Activated naive CD4-positive, alpha-beta T cell treated with anti-CD3 and anti-CD28 coated beads, Interleukin-2, amount 50 U/mL, for 16 hours (primary cell): Measurements from ENCODE around the gene TOM1.

Experiments
- DNase-seq: peaks from one replicate; pipeline ENCODE4 v3.0.0-alpha.2; 2020

Gene TOM1

DNA sequence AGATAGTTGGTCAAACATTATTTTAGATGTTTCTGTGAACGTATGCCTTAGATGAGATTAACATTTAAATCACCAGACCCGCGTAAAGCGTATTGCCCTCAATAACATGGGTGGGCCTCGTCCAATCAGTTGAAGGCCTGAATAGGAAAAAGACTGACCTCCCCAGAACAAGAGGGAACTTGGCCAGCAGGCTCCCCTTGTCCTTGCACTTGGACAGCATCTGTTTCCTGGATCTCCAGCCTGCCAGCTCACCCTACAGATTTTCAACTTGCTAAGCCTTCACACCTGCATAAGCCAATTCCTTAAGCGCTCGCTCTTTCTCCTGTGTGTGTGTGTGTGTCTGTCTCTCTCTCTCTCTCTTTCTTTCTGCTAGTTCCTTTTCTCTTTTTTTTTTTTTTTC is 8.2 kb downstream of the TOM1 start:
- no peak for DNase-seq

DNA sequence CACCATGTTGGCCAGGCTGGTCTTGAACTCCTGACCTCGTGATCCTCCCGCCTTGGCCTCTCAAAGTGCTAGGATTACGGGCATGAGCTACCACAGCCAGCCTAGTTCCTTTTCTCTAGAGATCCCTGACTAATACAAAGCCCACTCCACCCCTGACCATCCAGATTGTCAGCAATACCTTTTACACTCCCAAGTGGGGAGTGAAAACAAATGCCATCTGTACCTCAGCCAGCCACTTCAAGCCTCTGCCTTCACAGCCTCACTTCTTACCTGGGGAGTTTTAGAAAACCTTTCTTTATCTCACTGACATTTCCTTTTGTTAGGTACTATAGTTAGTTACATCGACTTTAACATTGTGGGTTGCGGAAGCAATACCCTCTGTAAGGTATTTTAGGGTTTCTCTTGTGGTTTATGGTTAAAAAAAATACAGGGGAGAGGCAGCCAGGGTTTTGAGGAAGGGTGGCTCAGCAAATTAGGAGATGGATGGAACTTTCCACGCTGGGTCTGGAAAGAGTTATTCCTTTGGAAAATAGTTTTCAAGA is 8.9 kb downstream of the TOM1 start:
- no peak for DNase-seq

DNA sequence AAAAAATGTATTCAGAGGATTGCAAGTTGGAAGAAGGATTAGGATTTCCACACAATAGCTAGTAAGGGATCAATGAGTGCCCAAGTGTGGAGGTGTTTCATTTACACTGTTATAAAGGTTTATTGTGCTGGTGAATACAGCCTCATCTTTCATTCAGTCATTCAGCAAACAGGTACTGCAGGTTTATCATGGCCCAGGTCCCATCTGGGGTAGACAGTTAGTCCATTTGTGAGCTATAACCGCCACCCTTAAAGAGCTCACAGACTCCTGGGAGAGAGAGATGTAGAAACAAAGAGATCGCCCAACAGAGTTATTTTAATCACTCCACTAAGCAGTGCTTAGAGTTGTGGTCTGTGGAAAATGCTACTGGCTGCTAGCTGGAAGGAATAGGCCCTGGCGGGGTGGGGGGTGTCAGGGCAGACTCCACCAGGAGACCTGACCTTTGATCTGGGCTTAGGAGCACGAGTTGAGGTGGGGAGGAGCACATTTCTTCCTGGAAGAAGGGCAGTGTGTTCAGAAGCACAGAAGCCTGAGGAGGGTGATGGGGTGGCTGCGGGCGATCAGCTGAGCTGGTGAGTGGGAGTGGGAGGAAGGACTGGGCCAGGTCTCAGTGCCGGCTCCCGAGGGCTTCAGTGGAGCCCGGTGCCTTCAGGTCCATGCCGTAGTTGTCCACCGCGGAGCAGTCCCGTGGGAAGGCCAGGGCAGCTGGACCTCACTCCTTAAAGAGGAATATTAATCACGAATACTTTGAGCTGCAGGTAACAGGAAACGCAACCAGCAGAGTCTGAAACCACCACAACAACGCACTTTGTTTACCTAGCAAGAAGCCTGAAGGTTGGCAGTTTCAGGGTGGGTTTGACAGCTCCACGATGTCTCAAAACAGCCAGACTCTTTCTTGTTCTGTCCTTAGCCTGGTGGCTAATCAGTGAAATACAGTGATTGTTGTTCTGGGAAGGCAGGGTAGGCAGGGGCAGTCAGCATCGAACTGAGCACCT is 11.2 kb downstream of the TOM1 start:
- DNase-seq, result no peak

DNA sequence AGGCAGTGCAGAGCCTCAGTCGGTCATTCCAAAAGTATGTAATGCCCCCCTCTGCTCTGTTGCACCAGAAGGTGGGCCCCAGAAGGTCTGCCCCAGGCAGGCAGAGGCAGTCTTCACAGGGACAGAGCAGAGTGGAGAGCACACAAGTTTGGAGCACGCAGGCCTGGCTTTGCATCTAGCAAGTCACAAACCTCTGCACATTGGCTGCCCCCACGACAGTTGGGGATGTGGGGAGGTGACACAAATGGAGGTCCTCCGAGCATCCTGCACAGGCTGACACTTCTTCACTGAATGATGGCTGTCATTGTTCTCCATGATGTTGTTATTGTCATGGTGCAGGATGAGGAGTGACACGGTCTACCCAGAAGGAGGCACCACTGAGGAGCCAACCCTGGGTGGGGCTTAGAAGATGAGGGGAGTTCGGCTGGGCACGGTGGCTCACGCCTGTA is 11.9 kb downstream of the TOM1 start:
- DNase-seq, result no peak

DNA sequence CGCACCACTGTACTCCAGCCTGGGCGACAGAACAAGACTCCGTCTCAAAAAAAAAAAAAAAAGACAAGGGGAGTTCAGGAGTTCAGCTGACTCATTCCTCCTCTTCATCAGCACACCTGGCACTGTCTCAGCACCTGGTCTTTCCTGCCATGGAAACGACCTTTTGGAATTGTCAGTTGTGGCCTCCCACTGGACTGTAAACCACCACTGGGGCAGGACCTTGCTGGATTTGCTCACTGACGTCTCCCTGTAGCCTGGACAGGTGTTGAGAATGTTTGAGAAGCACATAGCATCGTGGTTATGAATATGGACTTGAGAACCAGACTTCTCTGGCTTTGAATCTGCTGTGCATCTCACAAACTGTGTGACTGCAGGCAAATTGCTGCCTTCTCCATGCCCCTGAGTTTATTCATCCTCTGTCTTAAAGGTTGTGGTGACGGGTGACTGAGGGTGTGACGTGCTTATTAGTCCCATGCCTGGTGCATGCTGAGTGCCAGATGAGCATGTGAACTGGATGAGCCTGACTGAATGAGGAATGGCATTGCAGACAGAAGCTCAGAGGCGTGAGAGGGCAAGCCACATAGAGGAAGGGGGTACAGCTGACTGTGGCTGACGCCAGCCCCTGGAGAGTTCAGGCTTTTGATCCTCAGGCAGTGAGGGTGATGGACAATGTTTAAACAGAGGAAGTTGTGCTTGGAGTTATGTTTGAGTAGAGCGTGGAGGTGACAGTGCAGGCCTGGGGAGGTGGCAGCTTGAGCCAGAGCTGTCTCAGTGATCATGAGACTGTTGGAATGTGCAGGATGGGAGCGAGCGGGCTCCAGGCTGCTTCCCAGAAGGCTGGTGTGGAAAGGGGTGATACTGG is 12.7 kb downstream of the TOM1 start:
- no peak for DNase-seq

DNA sequence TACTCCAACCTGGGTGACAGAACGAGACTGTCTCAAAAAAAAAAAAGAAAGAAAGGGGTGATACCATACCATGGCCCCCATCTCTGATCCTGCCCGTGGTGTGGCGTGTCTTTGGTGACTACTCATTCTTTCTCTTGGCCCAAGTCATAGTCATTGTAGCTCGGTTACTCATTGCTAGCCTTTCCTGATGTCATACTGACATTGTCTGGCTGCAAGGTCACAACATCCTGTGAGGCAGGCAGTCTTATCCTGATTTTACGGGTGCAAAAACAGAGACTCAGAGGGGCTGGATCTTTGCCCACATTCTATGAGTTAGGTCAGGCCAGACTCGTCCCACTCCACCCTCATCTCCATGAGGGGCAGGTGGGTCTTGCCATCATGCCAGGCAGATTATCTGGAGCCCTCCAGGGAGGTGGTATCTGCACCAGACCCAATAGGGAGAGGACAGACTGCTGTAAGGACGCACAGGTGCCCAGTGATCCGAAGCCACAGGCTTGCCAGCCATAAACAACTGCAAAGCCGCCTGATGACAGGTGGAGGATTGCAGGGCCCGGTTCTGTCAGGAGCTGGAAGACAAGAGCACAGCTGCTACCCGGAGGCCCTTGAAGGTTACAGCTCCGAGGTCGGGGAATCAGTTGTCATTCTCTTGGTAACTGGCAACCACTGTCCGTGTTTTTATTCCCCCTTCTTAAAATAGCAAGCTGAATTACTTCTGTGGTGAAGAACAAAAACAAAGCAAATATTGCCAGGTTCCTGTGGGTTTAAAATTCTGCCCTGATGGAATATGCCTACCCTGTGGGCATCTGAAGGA is 13.8 kb downstream of the TOM1 start:
- no peak for DNase-seq

DNA sequence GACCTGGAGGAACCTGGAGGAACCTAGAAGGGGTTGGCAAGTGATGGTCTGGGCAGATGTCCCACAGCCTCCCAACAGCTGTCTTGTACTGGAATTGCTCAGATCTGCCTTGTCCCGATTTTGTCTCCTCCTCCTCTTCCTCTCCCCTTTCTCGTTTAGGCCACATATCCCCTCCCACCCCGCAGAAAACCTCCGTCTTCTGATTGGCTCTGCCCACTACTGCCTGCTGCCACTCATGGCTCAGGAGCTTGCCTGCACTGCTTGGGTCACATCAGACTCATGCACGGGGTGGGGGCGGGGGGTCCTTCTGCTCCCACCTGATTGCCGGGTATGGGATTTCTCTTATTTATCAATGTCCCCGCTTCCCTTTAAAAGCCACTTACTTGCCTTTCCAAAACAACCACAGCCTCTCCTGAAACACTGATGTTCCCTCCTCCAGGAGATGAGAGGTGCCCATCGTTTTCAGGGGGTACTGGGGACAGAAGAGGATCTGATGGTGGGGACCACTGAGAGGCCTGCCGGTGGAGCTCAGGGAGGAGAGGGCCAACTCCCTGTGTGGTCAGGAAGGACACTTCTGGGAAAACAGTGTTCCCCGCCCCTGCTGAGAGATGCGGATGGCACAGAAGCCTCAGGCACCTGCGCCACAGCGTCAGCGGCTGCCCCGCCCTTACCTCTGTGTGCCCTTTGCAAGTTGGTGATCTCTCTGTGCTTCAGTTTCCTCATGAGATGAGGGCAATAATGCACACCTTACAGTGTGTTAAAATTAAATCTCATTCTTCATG is 14.7 kb downstream of the TOM1 start:
- no peak for DNase-seq

DNA sequence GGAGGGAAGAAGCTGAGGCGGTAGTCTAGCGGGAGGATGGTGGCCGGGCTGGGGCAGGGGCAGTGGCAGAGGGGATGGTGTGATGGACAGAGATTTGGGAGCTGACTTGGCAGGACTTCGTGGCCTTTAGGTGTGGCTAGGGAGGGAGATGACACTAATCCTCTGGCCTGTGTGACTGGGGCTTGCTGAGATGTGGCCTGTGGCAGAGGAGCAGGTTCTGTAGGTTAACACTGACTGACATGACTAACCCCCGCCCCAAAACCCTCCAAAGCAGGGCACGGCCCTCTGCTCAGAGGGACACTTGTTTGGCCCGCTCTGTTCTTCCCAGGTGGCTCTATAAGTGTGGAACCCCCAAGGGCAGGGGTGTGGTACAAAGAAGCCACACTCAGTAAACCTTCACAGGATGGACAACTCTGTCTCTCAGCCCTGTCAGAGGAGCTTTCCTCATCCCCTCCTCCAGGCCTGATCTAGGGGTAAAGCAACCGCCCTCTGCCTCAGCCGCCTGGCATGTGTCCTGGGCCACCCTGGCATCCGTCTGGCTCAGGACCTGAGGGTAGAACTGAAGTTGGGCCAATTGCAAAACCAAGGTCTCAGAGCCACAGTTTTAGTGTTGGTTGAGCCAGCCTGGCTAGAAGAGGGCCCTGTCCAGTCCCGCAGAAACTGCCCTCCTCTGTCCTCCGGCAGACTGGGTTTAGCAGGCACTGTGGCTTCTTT is 15.6 kb downstream of the TOM1 start:
- DNase-seq, result no peak

DNA sequence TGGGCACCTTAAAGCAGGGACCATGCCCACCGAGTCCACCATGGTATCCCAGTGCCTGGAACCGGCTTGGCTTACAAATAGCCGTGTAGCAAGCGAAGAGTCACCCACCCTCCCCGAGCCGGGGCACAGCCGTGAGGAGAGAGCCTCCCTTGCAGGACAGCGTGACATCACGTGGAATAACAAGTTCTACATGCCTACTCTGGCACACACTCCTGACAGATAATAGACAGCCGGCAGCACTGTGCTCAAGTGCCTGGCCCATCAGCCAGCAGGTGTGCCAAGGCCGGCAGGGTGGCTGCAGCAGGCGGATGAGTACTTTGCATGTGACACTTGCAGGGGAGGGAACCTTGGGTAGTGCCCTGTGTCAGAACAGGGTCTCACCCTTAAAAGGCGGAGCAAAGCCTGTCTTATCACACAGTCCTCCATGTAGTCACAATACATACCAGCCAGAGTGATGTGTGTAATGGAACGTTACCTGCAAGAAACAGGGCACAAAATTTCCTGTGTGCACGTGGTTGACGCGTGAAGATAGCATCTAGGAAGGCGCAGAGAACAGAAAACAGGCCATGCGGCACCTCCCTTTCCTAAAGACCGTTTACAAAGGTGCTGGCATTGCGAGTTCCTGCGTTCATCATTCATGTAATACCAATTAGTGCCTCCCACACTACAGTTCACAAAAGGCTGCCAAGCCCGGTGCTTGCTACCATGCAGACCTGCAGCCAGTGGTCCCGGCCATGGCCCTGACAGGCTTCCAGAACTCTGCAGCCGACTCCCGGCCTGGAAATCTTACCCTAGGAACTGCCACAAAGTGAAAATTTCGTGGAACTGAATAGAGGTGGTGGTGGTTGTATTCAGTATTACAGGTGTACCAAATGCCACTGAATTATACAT is 16.4 kb downstream of the TOM1 start:
- DNase-seq, result no peak

DNA sequence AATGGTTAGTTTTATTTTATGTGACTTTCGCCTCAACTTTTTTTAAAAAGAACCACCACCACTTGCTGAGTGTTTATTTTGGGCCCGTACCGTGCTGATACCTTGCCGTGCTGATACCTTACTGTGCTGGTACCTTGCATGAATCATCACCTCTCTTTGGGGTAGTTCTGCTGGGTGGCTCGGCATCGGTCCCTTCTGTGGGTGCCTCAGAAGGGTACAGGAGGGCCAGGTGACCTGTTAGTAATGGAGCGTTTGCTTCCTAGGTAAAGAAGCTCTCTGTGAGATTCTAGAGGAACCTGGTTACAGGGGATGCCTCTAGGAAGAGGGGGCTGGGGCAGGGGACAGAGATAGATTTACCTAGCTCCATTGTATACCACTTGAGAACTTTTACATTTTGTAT is 17.1 kb downstream of the TOM1 start:
- no peak for DNase-seq

DNA sequence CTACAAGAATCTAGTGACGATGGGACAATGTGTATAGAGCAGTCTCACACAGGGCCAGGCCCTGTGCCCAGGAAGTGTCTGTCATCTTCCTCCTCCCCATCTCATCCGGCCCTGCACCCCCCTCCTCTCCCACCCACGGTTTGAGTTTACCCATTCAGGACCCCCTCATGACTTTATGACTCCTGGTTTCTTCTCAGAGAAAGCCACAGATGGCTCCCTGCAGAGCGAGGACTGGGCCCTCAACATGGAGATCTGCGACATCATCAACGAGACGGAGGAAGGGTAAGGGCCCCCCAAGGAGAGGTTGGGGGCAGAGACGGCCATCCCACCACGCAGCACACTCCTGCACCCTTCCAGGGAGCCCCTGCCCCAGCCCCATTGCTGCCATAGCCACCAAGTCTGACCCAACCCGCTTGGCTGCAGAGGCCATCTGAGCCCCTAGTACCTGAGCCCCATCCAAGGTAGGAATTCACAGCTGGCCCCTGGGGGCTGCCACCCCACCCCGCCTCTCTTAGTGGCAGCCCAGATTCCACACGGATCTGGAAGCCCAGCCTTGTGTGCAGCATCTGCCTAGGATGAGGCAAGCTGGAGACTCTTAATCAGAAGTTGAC is 18.1 kb downstream of the TOM1 start:
- no peak for DNase-seq

DNA sequence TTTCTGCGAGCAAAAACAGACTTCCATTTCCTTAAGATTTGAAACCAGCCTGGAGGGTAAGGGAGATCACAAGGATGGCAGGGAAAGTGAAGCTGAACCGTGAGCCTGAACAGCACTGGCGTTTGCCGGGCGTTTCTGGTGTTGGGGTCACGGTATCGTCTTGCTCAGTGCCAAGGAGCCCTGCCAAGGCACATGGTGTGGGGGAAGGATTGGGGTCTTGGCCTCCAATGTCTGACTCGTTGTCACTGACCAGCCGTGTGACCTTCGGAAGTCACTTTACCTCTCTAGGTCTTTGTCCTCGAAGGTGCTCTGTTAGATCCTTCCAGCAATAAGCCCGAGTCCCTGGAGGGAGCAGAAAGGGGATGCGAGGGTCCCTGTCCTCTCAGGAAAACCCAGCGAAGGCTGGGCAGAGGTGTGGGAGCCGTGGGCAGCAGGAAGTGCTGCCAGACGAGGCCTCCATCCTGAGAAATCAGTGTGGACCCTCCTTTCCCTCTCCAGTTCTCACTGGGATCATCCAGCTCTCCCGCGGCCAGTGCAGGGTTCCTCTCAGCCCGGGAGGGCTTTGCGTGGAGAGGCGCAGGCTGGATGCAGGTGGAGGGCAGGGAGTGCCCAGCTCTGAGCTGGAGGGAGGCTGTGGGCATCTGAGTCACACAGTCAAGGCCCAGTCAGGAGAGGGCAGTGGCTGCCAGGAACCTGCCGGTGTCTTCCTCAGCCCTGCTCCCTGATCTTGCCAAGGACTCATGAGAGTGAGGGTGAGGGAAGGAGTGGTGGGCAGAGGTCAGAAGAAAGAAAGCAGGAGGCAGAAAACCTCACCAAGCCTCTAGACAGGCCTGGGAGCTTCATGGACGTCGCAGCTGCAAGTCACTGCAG is 18.9 kb downstream of the TOM1 start:
- DNase-seq, result peak; percentile 2

DNA sequence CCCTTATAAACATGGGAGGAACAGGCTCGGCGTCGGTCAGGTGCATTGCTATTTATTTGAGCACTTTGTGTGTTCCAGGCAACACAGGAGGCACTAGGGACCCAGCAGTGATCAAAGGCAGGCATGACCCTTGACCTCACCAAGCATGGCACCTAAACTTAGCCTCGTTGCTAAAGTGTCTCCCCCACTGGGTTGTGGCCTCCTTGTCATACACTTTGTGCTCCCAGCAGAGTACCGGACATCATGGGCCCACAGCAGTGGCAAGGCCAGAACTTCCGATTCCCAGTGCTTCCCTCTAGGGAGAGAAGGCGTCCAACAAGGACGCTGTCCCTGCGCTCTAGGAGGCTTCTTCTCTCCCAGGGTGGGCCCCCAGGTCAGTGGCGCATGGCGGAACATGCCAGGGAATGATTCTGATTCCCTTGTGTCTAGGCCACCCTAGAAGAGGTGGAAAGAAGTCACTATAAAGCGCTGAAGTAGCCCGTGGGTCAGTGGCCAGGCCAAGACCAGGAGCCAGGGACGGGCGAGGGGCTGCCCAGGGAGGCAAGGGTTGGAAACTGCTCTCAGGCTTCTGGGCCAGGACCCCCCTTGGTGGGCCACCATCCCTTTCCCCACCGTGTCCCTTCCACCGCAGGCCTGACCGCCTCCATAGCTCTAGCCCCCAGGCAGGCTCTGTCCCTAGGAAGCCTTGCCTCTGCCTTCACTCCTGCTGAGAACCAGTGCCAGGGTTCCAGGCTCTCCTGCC is 19.7 kb downstream of the TOM1 start:
- no peak for DNase-seq

DNA sequence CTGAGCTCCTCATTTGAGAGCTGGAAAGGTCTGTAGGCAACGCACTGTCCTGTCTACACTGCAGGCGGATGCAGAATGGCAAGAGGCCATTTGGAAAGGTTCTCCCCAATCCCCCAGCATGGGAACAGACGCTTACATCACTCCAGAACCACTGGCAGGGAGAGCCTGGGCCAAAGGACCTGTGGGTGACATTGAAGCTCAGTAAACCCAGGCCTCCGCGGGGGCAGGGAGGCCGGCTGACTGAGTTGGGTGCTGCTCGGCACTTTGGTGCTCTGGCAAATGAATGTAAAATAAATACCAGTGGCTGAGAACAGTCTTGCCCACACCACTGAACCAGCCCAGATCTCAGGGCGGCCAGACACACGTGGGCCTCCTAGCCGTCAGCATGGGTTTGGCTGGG is 22.4 kb downstream of the TOM1 start:
- DNase-seq, result no peak

DNA sequence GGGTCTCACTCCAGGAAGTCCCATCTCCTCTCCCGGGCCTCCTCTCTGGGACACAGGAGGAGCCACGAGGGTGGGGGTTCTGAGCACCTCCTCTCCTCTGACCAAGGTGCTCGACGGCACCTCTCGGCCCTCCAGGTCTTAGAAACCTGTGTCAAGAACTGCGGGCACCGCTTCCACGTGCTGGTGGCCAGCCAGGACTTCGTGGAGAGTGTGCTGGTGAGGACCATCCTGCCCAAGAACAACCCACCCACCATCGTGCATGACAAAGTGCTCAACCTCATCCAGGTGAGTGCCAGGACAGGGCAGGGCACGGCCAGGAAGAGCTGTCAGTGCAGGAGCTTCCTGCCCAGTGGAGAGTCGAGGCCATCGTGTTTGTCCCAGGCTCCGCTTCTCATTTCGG is 23.2 kb downstream of the TOM1 start:
- no peak for DNase-seq

DNA sequence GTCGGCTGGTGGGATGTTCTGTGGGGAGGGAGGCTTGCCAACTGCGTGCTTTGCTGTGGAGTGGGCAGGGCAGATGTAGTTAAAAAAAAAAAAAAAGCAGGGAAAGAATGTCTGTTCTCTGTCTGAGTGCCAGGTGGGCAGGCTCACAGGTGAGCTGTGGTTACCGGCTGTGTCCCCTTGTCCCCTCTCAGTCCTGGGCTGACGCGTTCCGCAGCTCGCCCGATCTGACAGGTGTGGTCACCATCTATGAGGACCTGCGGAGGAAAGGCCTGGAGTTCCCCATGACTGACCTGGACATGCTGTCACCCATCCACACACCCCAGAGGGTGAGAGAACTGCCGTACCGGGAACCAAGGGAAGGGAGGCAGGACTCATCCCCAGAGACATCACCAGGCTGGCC is 23.6 kb downstream of the TOM1 start:
- no peak for DNase-seq

DNA sequence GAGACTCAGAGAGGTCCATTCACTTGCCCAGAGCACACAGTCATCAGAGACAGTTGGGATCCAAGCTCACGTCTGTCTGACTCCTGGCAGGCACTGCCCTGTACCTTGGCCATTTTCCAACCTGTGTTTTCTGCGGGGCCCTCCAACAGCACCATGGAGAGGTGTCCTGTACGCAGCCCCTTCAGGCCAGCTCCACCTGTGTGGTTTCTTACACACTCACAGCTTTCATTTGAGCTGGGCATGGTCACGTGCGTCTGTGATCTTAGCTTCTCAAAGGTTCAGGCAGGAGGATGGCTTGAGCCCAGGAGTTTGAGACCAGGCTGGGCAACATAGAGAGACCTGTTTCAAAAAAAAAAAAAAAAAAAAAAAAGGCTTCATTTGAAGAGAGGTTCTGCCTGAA is 24.4 kb downstream of the TOM1 start:
- no peak for DNase-seq

DNA sequence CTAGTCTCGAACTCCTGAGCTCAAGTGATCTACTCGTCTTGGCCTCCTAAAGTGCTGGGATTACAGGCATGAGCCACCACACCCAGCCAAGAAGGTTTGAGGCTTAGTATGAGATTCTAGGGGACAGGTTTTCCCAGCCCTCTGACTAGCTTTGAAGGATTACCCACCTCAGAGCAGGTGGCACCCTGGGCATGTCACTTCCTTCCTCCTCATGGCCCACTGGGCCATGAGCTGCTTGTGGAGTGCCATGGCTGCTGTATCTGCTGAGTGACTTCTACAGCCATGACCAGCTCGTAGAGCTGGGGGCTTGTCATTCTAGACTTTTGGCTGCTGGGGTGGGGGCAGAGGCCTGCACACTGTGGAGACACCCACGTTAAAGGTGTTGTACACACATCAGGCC is 25.1 kb downstream of the TOM1 start:
- no peak for DNase-seq
